ENCODE data around the gene TMEM178B.

Gene TMEM178B

GRCh38 chr7:141362580-141363435 is 288.9 kb downstream of the TMEM178B start:
- H3K4me3 ChIP-seq (ENCODE audit: low read depth, low read length), result no peak overlapping the region
- TF ChIP-seq ZNF664 (tag by site-specific recombination; IDR thresholded peaks at IDR 0.05) (no peak), ZNF768 (tag by site-specific recombination; IDR thresholded peaks at IDR 0.05) (no peak), BCL11A (tag by site-specific recombination; IDR thresholded peaks at IDR 0.05; ENCODE audit: low read depth) (no peak), ZBTB17 (tag by site-specific recombination; IDR thresholded peaks at IDR 0.05) (no peak), ZNF843 (tag by site-specific recombination; IDR thresholded peaks at IDR 0.05) (no peak), WT1 (tag by site-specific recombination; IDR thresholded peaks at IDR 0.05) (no peak), ZBTB1 (tag by site-specific recombination; IDR thresholded peaks at IDR 0.05) (no peak), ZNF138 (tag by site-specific recombination; IDR thresholded peaks at IDR 0.05; ENCODE audit: borderline replicate concordance) (no peak)
- TF ChIP-seq, protein P1, sequence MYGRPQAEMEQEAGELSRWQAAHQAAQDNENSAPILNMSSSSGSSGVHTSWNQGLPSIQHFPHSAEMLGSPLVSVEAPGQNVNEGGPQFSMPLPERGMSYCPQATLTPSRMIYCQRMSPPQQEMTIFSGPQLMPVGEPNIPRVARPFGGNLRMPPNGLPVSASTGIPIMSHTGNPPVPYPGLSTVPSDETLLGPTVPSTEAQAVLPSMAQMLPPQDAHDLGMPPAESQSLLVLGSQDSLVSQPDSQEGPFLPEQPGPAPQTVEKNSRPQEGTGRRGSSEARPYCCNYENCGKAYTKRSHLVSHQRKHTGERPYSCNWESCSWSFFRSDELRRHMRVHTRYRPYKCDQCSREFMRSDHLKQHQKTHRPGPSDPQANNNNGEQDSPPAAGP (tag by site-specific recombination; IDR thresholded peaks at IDR 0.05), result no peak
- POLR2A ChIA-PET, result no interaction called here

DNA sequence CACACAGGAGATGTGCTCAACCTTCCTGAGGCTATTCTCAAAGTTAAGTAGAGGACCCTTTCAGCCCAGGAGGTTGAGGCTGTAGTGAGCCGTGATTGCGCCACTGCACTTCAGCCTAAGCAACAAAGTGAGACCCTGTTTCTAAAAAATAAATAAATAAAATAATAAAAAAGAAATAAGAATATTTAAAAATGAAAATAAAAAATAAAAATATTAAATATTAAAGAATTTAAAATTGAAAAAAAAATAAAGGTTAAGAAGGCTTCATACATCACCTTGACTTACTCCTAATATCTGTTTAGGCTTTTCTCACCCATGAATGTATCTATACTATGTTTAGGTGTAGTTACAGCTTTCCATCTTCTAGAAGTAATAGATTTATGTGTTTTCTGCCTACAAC is 289.9 kb downstream of the TMEM178B start:
- Histone ChIP-seq H3K9me3 (ENCODE audit: control insufficient read depth, insufficient read depth, low read depth, low read length) (no peaks in the 10 kb centered on the region), H3K4me3 (ENCODE audit: low read depth, low read length) (no peak overlapping the region), H3K4me1 (ENCODE audit: control insufficient read depth, insufficient read depth, low read length) (no peaks in the 10 kb centered on the region), H3K27ac (ENCODE audit: extremely low read depth, low read depth, low read length) (no peak overlapping the region), H3K36me3 (ENCODE audit: control insufficient read depth in 2 of 2, insufficient read depth in 1 of 2, low read length in 2 of 2) (no peaks in the 10 kb centered on the region)
- TF ChIP-seq, protein P2, sequence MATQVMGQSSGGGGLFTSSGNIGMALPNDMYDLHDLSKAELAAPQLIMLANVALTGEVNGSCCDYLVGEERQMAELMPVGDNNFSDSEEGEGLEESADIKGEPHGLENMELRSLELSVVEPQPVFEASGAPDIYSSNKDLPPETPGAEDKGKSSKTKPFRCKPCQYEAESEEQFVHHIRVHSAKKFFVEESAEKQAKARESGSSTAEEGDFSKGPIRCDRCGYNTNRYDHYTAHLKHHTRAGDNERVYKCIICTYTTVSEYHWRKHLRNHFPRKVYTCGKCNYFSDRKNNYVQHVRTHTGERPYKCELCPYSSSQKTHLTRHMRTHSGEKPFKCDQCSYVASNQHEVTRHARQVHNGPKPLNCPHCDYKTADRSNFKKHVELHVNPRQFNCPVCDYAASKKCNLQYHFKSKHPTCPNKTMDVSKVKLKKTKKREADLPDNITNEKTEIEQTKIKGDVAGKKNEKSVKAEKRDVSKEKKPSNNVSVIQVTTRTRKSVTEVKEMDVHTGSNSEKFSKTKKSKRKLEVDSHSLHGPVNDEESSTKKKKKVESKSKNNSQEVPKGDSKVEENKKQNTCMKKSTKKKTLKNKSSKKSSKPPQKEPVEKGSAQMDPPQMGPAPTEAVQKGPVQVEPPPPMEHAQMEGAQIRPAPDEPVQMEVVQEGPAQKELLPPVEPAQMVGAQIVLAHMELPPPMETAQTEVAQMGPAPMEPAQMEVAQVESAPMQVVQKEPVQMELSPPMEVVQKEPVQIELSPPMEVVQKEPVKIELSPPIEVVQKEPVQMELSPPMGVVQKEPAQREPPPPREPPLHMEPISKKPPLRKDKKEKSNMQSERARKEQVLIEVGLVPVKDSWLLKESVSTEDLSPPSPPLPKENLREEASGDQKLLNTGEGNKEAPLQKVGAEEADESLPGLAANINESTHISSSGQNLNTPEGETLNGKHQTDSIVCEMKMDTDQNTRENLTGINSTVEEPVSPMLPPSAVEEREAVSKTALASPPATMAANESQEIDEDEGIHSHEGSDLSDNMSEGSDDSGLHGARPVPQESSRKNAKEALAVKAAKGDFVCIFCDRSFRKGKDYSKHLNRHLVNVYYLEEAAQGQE (tag by site-specific recombination; IDR thresholded peaks at IDR 0.05), result no peak
- TF ChIP-seq MYNN (tag by site-specific recombination; IDR thresholded peaks at IDR 0.05; ENCODE audit: borderline replicate concordance) (no peak), ZNF670 (tag by site-specific recombination; IDR thresholded peaks at IDR 0.05; ENCODE audit: low read depth) (no peak), ZFP3 (tag by site-specific recombination; IDR thresholded peaks at IDR 0.05; ENCODE audit: low read depth) (no peak), ZNF585B (tag by site-specific recombination; IDR thresholded peaks at IDR 0.05) (no peak), ZNF623 (tag by site-specific recombination; IDR thresholded peaks at IDR 0.05) (no peak), IKZF3 (tag by site-specific recombination; IDR thresholded peaks at IDR 0.05) (no peak), ZNF362 (tag by site-specific recombination; IDR thresholded peaks at IDR 0.05) (no peak), ZNF629 (tag by site-specific recombination; IDR thresholded peaks at IDR 0.05) (no peak)
- ChIA-PET POLR2A (no interaction called here), CTCF (no interaction called here)

More at GRCh38 chr7:141362580-141363435, 288.9 kb downstream of the TMEM178B start:
- CTCF ChIA-PET, result interaction anchor here (0.6 kb wide), 1 partner anchor 59 kb away, joined by 3 read pairs; no protein-coding TSS in a partner anchor
- Histone ChIP-seq H3K36me3 (ENCODE audit: control insufficient read depth in 2 of 2, insufficient read depth in 1 of 2, low read length in 2 of 2) (no peaks in the 10 kb centered on the region), H3K4me1 (ENCODE audit: control insufficient read depth, insufficient read depth, low read length) (no peaks in the 10 kb centered on the region), H3K27ac (ENCODE audit: extremely low read depth, low read depth, low read length) (no peak overlapping the region), H3K9me3 (ENCODE audit: control insufficient read depth, insufficient read depth, low read depth, low read length) (no peaks in the 10 kb centered on the region)
